H1 (cell line): ENCODE results near the gene DCLK1. TPM values are rescaled to one million over a fixed set of nuclear protein-coding genes. Genes with fewer than 3 reads are reported as not detected.

Source experiments
- ASH2L ChIP-seq: fragments of 200-600, 300-600 bp; sonication (generic); IDR thresholded peaks from one replicate; pipeline ENCODE4 v1.7.1; 2017; ENCODE audit warnings: low read length
- CHD7 ChIP-seq: fragments of 300-600 bp; sonication (generic); IDR thresholded peaks from 2 replicates; pipeline ENCODE4 v1.7.1; 2012; ENCODE audit warnings: low read length, moderate library complexity, mild to moderate bottlenecking, inconsistent platforms; ENCODE audit not compliant: insufficient replicate concordance
- CTBP2 ChIP-seq: IDR thresholded peaks from 2 replicates; pipeline ENCODE4 v1.7.0; 2011; ENCODE audit warnings: borderline replicate concordance, mild to moderate bottlenecking, moderate library complexity, mixed read lengths, low read length; ENCODE audit not compliant: insufficient read depth, insufficient read length
- E2F6 ChIP-seq: IDR thresholded peaks from 2 replicates; pipeline ENCODE4 v1.6.1; 2012; ENCODE audit warnings: inconsistent platforms
- EP300 ChIP-seq, 2 experiments: IDR thresholded peaks; 1 replicate in 1 of 2; 2 replicates in 1 of 2; pipeline ENCODE4 v1.6.1; 2011 to 2012; ENCODE audit warnings: low read depth in 2 of 2, low read length in 2 of 2, mild to moderate bottlenecking in 2 of 2, borderline replicate concordance in 1 of 2, inconsistent platforms in 1 of 2, moderate library complexity in 1 of 2
- GTF2F1 ChIP-seq: IDR thresholded peaks from 2 replicates; pipeline ENCODE4 v1.6.1; 2012; ENCODE audit warnings: low read depth, low read length, improper control_type of control experiment, borderline replicate concordance
- HDAC6 ChIP-seq: IDR thresholded peaks from one replicate; pipeline ENCODE4 v1.7.1; 2012; ENCODE audit warnings: low read depth, mild to moderate bottlenecking, inconsistent platforms, low read length, moderate library complexity
- MAX ChIP-seq: IDR thresholded peaks from 2 replicates; pipeline ENCODE4 v1.6.1; 2012; ENCODE audit warnings: inconsistent platforms
- RXRA ChIP-seq: IDR thresholded peaks from 2 replicates; pipeline ENCODE4 v1.6.1; 2011; ENCODE audit warnings: low read depth, mild to moderate bottlenecking, low read length, moderate library complexity; ENCODE audit not compliant: insufficient read depth
- SIRT6 ChIP-seq: IDR thresholded peaks from one replicate; pipeline ENCODE4 v1.7.1; 2012; ENCODE audit warnings: low read length, inconsistent platforms
- SP2 ChIP-seq: IDR thresholded peaks from 2 replicates; pipeline ENCODE4 v1.6.1; 2012; ENCODE audit warnings: mild to moderate bottlenecking, low read length, inconsistent platforms
- polyA plus RNA-seq, 7 experiments: library from polyadenylated mRNA; depleted of rRNA in 3 of 7; stranded (reverse) in 5 of 7; unstranded in 2 of 7; fragments of >200 nt in 5 of 7; fragments of 200-250 nt in 2 of 7; gene quantifications; 1 replicate in 5 of 7; 2 replicates in 1 of 7; 4 replicates in 1 of 7; pipeline versions ENCODE4 v1.2.1 to v1.2.3, GENCODE V29; 2011 to 2013; ENCODE audit warnings: missing spikeins in 2 of 7, mixed read lengths in 2 of 7
- total RNA-seq: library from RNA; stranded (reverse); fragmentation: NEBNext Ultra II Directional; extraction: Animal tissue kit (Norgen Biotek cat#: 25700); gene quantifications from 2 replicates; pipeline ENCODE4 v1.2.1, GENCODE V29; 2021

The DCLK1 gene
- total and polyA plus RNA-seq, 2 of the 8 experiments (the other 6 are each of a cell fraction or from before 2014, with no cell fraction given), result 22.8 to 41.0 TPM

- no peak for TF ChIP-seq CHD7
- no peak for TF ChIP-seq SP2
- TF ChIP-seq SIRT6, result no peak
- no peak for TF ChIP-seq MAX
- no peak for TF ChIP-seq HDAC6
- no peak for TF ChIP-seq CTBP2
- TF ChIP-seq RXRA, result no peak
- TF ChIP-seq ASH2L, result no peak
- TF ChIP-seq E2F6, result no peak
- TF ChIP-seq GTF2F1, result no peak
- TF ChIP-seq EP300 (IDR thresholded peaks at IDR 0.05; ENCODE audit: borderline replicate concordance in 1 of 2, low read depth in 2 of 2, low read length in 2 of 2), result no peak
Measured at GRCh38 chr13:35808846-35809245, 322.3 kb downstream of the DCLK1 start (continued).
